Mesenchymal stem cell (in vitro differentiated cells and primary cell): ENCODE results near the gene TBX10. TPM values are rescaled to one million over a fixed set of nuclear protein-coding genes. Genes with fewer than 3 reads are reported as not detected.

Experiments used
- DNase-seq: peaks from one replicate; pipeline ENCODE4 v3.0.0-alpha.2; 2013
- H2AFZ ChIP-seq: one replicate; pipeline ENCODE4 v1.6.1; 2013; ENCODE audit warnings: low read depth, mild to moderate bottlenecking, control low read depth, inconsistent platforms, low read length, moderate library complexity
- H2AK5ac ChIP-seq: 2 replicates; pipeline ENCODE4 v1.6.1; 2013; ENCODE audit warnings: low read length, moderate library complexity, mild to moderate bottlenecking, inconsistent platforms; ENCODE audit not compliant: severe bottlenecking
- H2BK120ac ChIP-seq: one replicate; pipeline ENCODE4 v1.6.1; 2013; ENCODE audit warnings: low read depth, mild to moderate bottlenecking, inconsistent platforms, low read length, moderate library complexity
- H2BK12ac ChIP-seq, 2 experiments: one replicate each; pipeline ENCODE4 v1.6.1; 2013; ENCODE audit warnings: inconsistent platforms in 2 of 2, low read length in 2 of 2, mild to moderate bottlenecking in 2 of 2, moderate library complexity in 2 of 2, control low read depth in 1 of 2
- H2BK15ac ChIP-seq: one replicate; pipeline ENCODE4 v1.6.1; 2013; ENCODE audit warnings: mild to moderate bottlenecking, low read depth, inconsistent platforms; ENCODE audit not compliant: poor library complexity, severe bottlenecking
- H2BK5ac ChIP-seq: 2 replicates; pipeline ENCODE4 v1.6.1; 2013; ENCODE audit warnings: low read depth, mild to moderate bottlenecking, low read length, control low read depth, inconsistent platforms; ENCODE audit not compliant: poor library complexity, severe bottlenecking
- H3K14ac ChIP-seq, 2 experiments: one replicate each; pipeline ENCODE4 v1.6.1; 2013; ENCODE audit warnings: inconsistent platforms in 2 of 2, low read length in 2 of 2, control low read depth in 1 of 2, mild to moderate bottlenecking in 1 of 2, moderate library complexity in 1 of 2
- H3K18ac ChIP-seq, 2 experiments: one replicate each; pipeline ENCODE4 v1.6.1; 2013; ENCODE audit warnings: inconsistent platforms in 2 of 2, low read length in 2 of 2, control low read depth in 1 of 2, low read depth in 1 of 2, mild to moderate bottlenecking in 1 of 2
- H3K23ac ChIP-seq, 2 experiments: one replicate each; pipeline ENCODE4 v1.6.1; 2013; ENCODE audit warnings: inconsistent platforms in 2 of 2, low read length in 2 of 2, mild to moderate bottlenecking in 2 of 2, moderate library complexity in 2 of 2, control low read depth in 1 of 2
- H3K27ac ChIP-seq: 2 replicates; pipeline ENCODE4 v1.5.1; 2013; ENCODE audit warnings: mild to moderate bottlenecking, moderate library complexity, low read length, control low read depth, inconsistent platforms; ENCODE audit not compliant: poor library complexity, severe bottlenecking
- H3K27me3 ChIP-seq, 2 experiments: 2 replicates each; pipeline versions ENCODE4 v1.6.1 to v1.7.0; 2013; ENCODE audit warnings: low read length in 2 of 2, mild to moderate bottlenecking in 2 of 2, moderate library complexity in 2 of 2, control low read depth in 1 of 2, inconsistent platforms in 1 of 2; ENCODE audit not compliant: control insufficient read depth in 1 of 2, insufficient read depth in 1 of 2
- H3K36me3 ChIP-seq, 2 experiments: 2 replicates each; pipeline versions ENCODE4 v1.6.1 to v1.7.0; 2013; ENCODE audit warnings: low read length in 2 of 2, control low read depth in 1 of 2, inconsistent platforms in 1 of 2, low read depth in 1 of 2, mild to moderate bottlenecking in 1 of 2; ENCODE audit not compliant: insufficient read depth in 2 of 2, control insufficient read depth in 1 of 2
- H3K4ac ChIP-seq, 2 experiments: one replicate each; pipeline ENCODE4 v1.6.1; 2013; ENCODE audit warnings: inconsistent platforms in 2 of 2, low read length in 2 of 2, mild to moderate bottlenecking in 2 of 2, moderate library complexity in 2 of 2, control low read depth in 1 of 2, low read depth in 1 of 2
- H3K4me1 ChIP-seq: 2 replicates; pipeline ENCODE4 v1.6.1; 2013; ENCODE audit warnings: low read depth, low read length, control low read depth; ENCODE audit not compliant: control insufficient read depth, insufficient read depth
- H3K4me2 ChIP-seq: 2 replicates; pipeline ENCODE4 v1.6.1; 2013; ENCODE audit warnings: low read length, mild to moderate bottlenecking, inconsistent platforms; ENCODE audit not compliant: poor library complexity, severe bottlenecking
- H3K4me3 ChIP-seq, 2 experiments: 2 replicates each; pipeline versions ENCODE4 v1.5.1 to v1.7.0; 2013; ENCODE audit warnings: low read length in 2 of 2, mild to moderate bottlenecking in 2 of 2, control low read depth in 1 of 2, low read depth in 1 of 2; ENCODE audit not compliant: insufficient read depth in 1 of 2
- H3K79me1 ChIP-seq: replicated peaks from 2 replicates; pipeline ENCODE4 v1.6.1; 2013; ENCODE audit warnings: mild to moderate bottlenecking, control low read depth, low read length, inconsistent platforms; ENCODE audit not compliant: poor library complexity, severe bottlenecking
- H3K9ac ChIP-seq: 2 replicates; pipeline ENCODE4 v1.7.0; 2013; ENCODE audit warnings: mild to moderate bottlenecking, low read length, moderate library complexity
- H3K9me3 ChIP-seq: 2 replicates; pipeline ENCODE4 v1.7.0; 2013; ENCODE audit warnings: mild to moderate bottlenecking, low read length; ENCODE audit not compliant: control insufficient read depth
- H4K8ac ChIP-seq: one replicate; pipeline ENCODE4 v1.6.1; 2013; ENCODE audit warnings: inconsistent platforms, mild to moderate bottlenecking, low read length, moderate library complexity
- H4K91ac ChIP-seq: one replicate; pipeline ENCODE4 v1.6.1; 2013; ENCODE audit warnings: mild to moderate bottlenecking, low read length, inconsistent platforms
- WGBS: methylation state at CpG from one replicate; pipeline ENCODE4 v1.1.7; 2013; ENCODE audit warnings: mixed read lengths; 5-methylcytosine and 5-hydroxymethylcytosine counted together
- small RNA-seq: library from polyadenylated mRNA; stranded (forward); fragments of <200 nt; extraction: miRNeasy Mini kit (QIAGEN cat#:217004); gene quantifications from one replicate; pipeline ENCODE3, GENCODE V24; 2013; ENCODE audit warnings: low read depth

The TBX10 gene

DNA sequence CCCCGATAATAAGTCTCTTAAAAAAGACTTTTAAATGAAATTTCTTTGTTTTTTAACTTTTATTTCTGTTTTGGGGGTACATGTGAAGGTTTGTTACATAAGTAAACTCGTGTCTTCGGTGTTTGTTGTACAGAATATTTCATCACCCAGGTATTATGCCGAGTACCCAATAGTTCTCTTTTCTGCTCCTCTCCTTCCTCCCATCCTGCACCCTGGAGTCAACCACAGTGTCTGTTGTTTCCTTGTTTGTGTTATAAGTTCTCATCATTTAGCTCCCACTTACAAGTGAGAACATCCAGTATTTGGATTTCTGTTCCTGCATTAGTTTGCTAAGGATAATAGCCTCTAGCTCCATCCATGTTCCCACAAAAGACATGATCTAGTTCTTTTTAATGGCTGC is 57.6 kb downstream of the TBX10 start:
- H3K4me3 ChIP-seq = no peak overlapping the region
- H2BK120ac ChIP-seq = no peak overlapping the region
- H3K23ac ChIP-seq = no peak overlapping the region
- H2AFZ ChIP-seq = no peak overlapping the region
- H2BK5ac ChIP-seq = no peak overlapping the region
- peaks cover 18 to 28% of the 10 kb centered on the region in 2 experiments for H3K36me3 ChIP-seq
- H3K14ac ChIP-seq = no peak overlapping the region
- H4K91ac ChIP-seq = no peak overlapping the region
- no peaks in the 10 kb centered on the region for H3K9me3 ChIP-seq
- no peak overlapping the region for H3K27ac ChIP-seq
- H3K4me1 ChIP-seq = peaks cover 45% of the 10 kb centered on the region
- no peak for DNase-seq
- WGBS = no CpG with 5 or more reads among the region's 4 CpGs
- H3K18ac ChIP-seq = no peak overlapping the region
- peaks cover 0 to 47% of the 10 kb centered on the region in 2 experiments for H3K27me3 ChIP-seq
- H2BK12ac ChIP-seq = no peak overlapping the region
- H3K79me1 ChIP-seq = peaks cover 2% of the 10 kb centered on the region
- no peak overlapping the region for H3K9ac ChIP-seq
- no peak overlapping the region for H4K8ac ChIP-seq
- H2BK15ac ChIP-seq = no peak overlapping the region
- H3K4ac ChIP-seq = no peak overlapping the region
- peak overlapping the region; percentile 47 for H2AK5ac ChIP-seq
- no peak overlapping the region for H3K4me2 ChIP-seq

DNA sequence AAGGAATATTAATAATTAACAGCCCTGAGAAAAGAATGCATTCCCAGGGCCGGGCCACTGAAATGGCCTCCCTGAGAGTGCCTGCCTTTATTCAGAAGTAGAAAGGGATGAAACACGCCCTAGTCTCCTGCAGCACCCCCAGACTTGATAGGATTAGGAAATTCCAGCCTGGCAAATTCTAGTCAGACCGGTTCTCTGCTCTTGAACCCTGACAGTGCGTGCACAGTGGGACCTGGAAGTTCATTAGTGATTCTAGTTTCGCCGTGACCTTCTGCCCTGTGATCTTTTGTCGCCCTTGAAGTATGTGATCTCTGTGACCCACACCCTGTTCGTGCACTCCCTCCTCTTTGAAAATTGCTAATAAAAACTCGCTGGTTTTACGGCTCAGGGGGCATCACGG is 58.1 kb downstream of the TBX10 start:
- no peak overlapping the region for H3K14ac ChIP-seq
- H3K23ac ChIP-seq = no peak overlapping the region
- no peak overlapping the region for H2BK12ac ChIP-seq
- DNase-seq = no peak
- peaks cover 42% of the 10 kb centered on the region for H3K4me1 ChIP-seq
- no peak overlapping the region for H3K18ac ChIP-seq
- peaks cover 0 to 53% of the 10 kb centered on the region in 2 experiments for H3K27me3 ChIP-seq
- peak overlapping the region; percentile 47 for H2AK5ac ChIP-seq
- no peak overlapping the region for H2BK15ac ChIP-seq
- no peaks in the 10 kb centered on the region for H3K9me3 ChIP-seq
- no peak overlapping the region for H4K91ac ChIP-seq
- H2BK120ac ChIP-seq = no peak overlapping the region
- H3K79me1 ChIP-seq = no peaks in the 10 kb centered on the region
- 44% methylated on average over 11 of the region's 11 CpGs for WGBS
- H3K27ac ChIP-seq = peak overlapping the region; percentile 70
- H2AFZ ChIP-seq = no peak overlapping the region
- peak overlapping the region; percentile 1 for H3K4me2 ChIP-seq
- H2BK5ac ChIP-seq = no peak overlapping the region
- no peak overlapping the region for H4K8ac ChIP-seq
- H3K4me3 ChIP-seq = no peak overlapping the region
- no peak overlapping the region for H3K4ac ChIP-seq
- H3K36me3 ChIP-seq = peaks cover 12 to 23% of the 10 kb centered on the region in 2 experiments
- H3K9ac ChIP-seq = no peak overlapping the region

Small RNA genes within 50 kb of the gene (small RNA-seq; reads per million reads assigned to genes)
- not detected for gene AP003385.3
- not detected for gene RPL37P2
